EH (cell line): ENCODE measurements around the gene CHD3.
A peak's percentile ranks its signal among the peaks of the same experiment; 100 is the strongest.
"Not testable (repeated sequence)": the region's sequence is repeated elsewhere in the genome, so short reads cannot be mapped to it uniquely, and the experiment has no call there.

Experiments
- DNase-seq: peaks from one replicate; pipeline ENCODE4 v3.0.0-alpha.2; 2015; ENCODE audit warnings: low read depth

Gene CHD3

GRCh38 chr17:7849751-7850504, 38.7 kb upstream of the CHD3 start:
- DNase-seq, result no peak

- DNase-seq, result no peak
Measured at GRCh38 chr17:7850701-7851437, 37.7 kb upstream of the CHD3 start.

- peak; percentile 88 for DNase-seq
Measured at GRCh38 chr17:7851438-7852261, 36.9 kb upstream of the CHD3 start.

GRCh38 chr17:7852262-7852670, 36.3 kb upstream of the CHD3 start:
- DNase-seq, result no peak

- no peak for DNase-seq
Measured at GRCh38 chr17:7852919-7853690, 35.5 kb upstream of the CHD3 start.

GRCh38 chr17:7853691-7854038, 34.9 kb upstream of the CHD3 start:
- DNase-seq, result no peak

GRCh38 chr17:7854078-7854777, 34.4 kb upstream of the CHD3 start:
- DNase-seq, result no peak

- no peak for DNase-seq
Measured at GRCh38 chr17:7854851-7855659, 33.5 kb upstream of the CHD3 start, which contains the start of gene TMEM88. TMEM88 (plus strand) TSS chr17:7855066; CDS start chr17:7855075, 9 bp downstream.

GRCh38 chr17:7855660-7856010, 33.0 kb upstream of the CHD3 start:
- no peak for DNase-seq

- peak; percentile 28 for DNase-seq
Measured at GRCh38 chr17:7856011-7856810, 32.4 kb upstream of the CHD3 start.

- DNase-seq, result peak; percentile 100
Measured at GRCh38 chr17:7856811-7857712, 31.5 kb upstream of the CHD3 start, which contains the start of gene NAA38. NAA38 (minus strand) TSS chr17:7857559; CDS start chr17:7857463, 96 bp downstream.

- peak; percentile 94 for DNase-seq
Measured at GRCh38 chr17:7857713-7858521, 30.7 kb upstream of the CHD3 start, which contains the start of gene CYB5D1. CYB5D1 (plus strand) TSS chr17:7858003; CDS start chr17:7858135, 132 bp downstream.

- DNase-seq, result peak; percentile 64
Measured at GRCh38 chr17:7858522-7858810, 30.1 kb upstream of the CHD3 start.

- no peak for DNase-seq
Measured at GRCh38 chr17:7859028-7859427, 29.6 kb upstream of the CHD3 start.

- peak; percentile 63 for DNase-seq
Measured at GRCh38 chr17:7862692-7863437, 25.7 kb upstream of the CHD3 start.

GRCh38 chr17:7864384-7864783, 24.2 kb upstream of the CHD3 start:
- not testable (repeated sequence) for DNase-seq
